Lung (tissue), 12 donors: ENCODE data around the gene TSTD1. TPM values are rescaled to one million over a fixed set of nuclear protein-coding genes. Genes with fewer than 3 reads are reported as not detected.

ENCODE experiments used
- ATAC-seq: fragments of 200-7000 bp; cut with Tn5 transposase; one replicate; pipeline ENCODE4 v1.9.1; 2020; ENCODE audit warnings: moderate number of reproducible peaks; ENCODE audit not compliant: insufficient read depth, low FRiP score
- DNase-seq, 3 donors: peaks; one replicate each; pipeline ENCODE4 v3.0.0-alpha.2; 2013 to 2017
- H3K27ac ChIP-seq, 2 donors: one replicate each; pipeline ENCODE4 v1.5.1; 2013; ENCODE audit warnings: mild to moderate bottlenecking in 2 of 2, moderate library complexity in 2 of 2, control low read depth in 1 of 2, inconsistent platforms in 1 of 2, low read depth in 1 of 2, low read length in 1 of 2
- H3K27me3 ChIP-seq, 3 donors: one replicate each; pipeline ENCODE4 v1.5.1; 2013; ENCODE audit warnings: low read length in 2 of 3; ENCODE audit not compliant: control insufficient read depth in 3 of 3, insufficient read depth in 3 of 3
- H3K36me3 ChIP-seq, 4 donors: one replicate each; pipeline ENCODE4 v1.5.1; 2013; ENCODE audit warnings: low read length in 4 of 4, mild to moderate bottlenecking in 1 of 4, moderate library complexity in 1 of 4; ENCODE audit not compliant: control insufficient read depth in 4 of 4, insufficient read depth in 4 of 4
- H3K4me1 ChIP-seq, 5 donors: one replicate each; pipeline ENCODE4 v1.5.1; 2013; ENCODE audit warnings: low read length in 5 of 5, mild to moderate bottlenecking in 2 of 5, moderate library complexity in 1 of 5; ENCODE audit not compliant: control insufficient read depth in 5 of 5, insufficient read depth in 5 of 5
- H3K4me3 ChIP-seq: one replicate; pipeline ENCODE4 v1.5.1; 2013; ENCODE audit warnings: mild to moderate bottlenecking, control low read depth, moderate library complexity
- H3K9ac ChIP-seq, 2 donors: one replicate each; pipeline ENCODE4 v1.5.1; 2013; ENCODE audit warnings: low read length in 2 of 2, control low read depth in 1 of 2; ENCODE audit not compliant: insufficient read depth in 1 of 2
- H3K9me3 ChIP-seq, 4 donors: one replicate each; pipeline ENCODE4 v1.5.1; 2013; ENCODE audit warnings: low read length in 3 of 4, mild to moderate bottlenecking in 1 of 4, moderate library complexity in 1 of 4; ENCODE audit not compliant: control insufficient read depth in 4 of 4, insufficient read depth in 3 of 4
- WGBS, 2 donors: extraction: QIAGEN DNeasy Blood & Tissue Kit; methylation state at CpG; one replicate each; pipeline ENCODE4 v1.1.7; 2013; 5-methylcytosine and 5-hydroxymethylcytosine counted together
- polyA plus RNA-seq, 2 donors: library from polyadenylated mRNA; stranded (reverse); fragments of 200-250 nt; gene quantifications; one replicate each; pipeline ENCODE4 v1.2.1, GENCODE V29; 2013
- total RNA-seq, 2 donors: library from RNA; depleted of rRNA in 1 of 2; stranded (reverse); fragments of >200 nt in 1 of 2; gene quantifications; one replicate each; pipeline ENCODE4 v1.2.1, GENCODE V29; 2014 to 2021
- TF ChIP-seq, protein P1 (sequence below): IDR thresholded peaks from 2 replicates; pipeline ENCODE4 v1.5.1; 2012; ENCODE audit warnings: mild to moderate bottlenecking; ENCODE audit errors: control extremely low read depth, extremely low read depth
- donor health status: control.
- donor health status: control.
- donor health status: Bipolar disorder and iron deficiency.
- donor health status: healthy.
- donor health status: DM: yes; HTN: yes; CAD: no.

Gene TSTD1
- total and polyA plus RNA-seq, 4 donors = 43.2 to 187 (median 72.8) TPM

DNA sequence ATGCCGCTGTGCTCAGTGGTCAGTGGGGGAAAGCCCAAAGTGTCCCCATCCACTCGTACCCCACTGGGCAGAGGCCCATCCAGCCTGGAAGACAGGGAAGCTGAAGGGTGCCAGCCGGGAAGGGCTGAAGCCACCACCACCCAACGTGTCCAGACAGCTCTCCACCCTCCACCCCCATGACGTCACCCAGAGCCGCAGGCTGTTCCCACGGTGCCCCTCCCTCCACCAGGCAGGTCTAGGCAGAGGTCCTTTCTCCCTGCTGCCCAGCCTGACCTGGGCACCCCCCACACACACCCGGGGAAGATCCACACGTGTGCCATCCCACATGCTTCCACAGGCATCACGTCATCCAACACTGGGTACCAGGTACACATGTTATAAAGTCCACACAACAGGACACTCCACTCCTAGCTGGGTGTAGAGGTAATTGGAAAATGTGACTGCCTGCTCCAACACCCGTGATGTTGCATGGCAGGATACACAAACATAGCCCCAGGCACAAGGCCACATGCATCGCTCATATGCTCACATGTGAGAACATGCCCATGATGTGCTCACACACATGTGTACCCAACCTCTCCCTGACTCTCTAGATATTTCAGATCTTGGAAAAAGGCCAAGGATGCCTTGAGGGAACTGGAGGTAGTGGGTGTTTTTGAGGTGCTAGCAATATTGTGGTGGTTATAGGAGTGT is 36.1 kb upstream of the TSTD1 start:
- Histone ChIP-seq H3K9me3 (peaks cover 0 to 4% (median 0%) of the 10 kb centered on the region in 4 donors), H3K27ac (no peak overlapping the region), H3K27me3 (peaks cover 0 to 6% (median 0%) of the 10 kb centered on the region in 3 donors), H3K4me1 (no peaks in the 10 kb centered on the region), H3K9ac (no peak overlapping the region), H3K4me3 (no peak overlapping the region), H3K36me3 (peaks cover 0 to 2% (median 0%) of the 10 kb centered on the region in 4 donors)
- 84 to 91% methylated on average over 12 of the region's 12 CpGs for WGBS, 2 donors
- TF ChIP-seq, protein P1, sequence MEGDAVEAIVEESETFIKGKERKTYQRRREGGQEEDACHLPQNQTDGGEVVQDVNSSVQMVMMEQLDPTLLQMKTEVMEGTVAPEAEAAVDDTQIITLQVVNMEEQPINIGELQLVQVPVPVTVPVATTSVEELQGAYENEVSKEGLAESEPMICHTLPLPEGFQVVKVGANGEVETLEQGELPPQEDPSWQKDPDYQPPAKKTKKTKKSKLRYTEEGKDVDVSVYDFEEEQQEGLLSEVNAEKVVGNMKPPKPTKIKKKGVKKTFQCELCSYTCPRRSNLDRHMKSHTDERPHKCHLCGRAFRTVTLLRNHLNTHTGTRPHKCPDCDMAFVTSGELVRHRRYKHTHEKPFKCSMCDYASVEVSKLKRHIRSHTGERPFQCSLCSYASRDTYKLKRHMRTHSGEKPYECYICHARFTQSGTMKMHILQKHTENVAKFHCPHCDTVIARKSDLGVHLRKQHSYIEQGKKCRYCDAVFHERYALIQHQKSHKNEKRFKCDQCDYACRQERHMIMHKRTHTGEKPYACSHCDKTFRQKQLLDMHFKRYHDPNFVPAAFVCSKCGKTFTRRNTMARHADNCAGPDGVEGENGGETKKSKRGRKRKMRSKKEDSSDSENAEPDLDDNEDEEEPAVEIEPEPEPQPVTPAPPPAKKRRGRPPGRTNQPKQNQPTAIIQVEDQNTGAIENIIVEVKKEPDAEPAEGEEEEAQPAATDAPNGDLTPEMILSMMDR = no peak
- ATAC-seq (no peak), DNase-seq (no peak)

DNA sequence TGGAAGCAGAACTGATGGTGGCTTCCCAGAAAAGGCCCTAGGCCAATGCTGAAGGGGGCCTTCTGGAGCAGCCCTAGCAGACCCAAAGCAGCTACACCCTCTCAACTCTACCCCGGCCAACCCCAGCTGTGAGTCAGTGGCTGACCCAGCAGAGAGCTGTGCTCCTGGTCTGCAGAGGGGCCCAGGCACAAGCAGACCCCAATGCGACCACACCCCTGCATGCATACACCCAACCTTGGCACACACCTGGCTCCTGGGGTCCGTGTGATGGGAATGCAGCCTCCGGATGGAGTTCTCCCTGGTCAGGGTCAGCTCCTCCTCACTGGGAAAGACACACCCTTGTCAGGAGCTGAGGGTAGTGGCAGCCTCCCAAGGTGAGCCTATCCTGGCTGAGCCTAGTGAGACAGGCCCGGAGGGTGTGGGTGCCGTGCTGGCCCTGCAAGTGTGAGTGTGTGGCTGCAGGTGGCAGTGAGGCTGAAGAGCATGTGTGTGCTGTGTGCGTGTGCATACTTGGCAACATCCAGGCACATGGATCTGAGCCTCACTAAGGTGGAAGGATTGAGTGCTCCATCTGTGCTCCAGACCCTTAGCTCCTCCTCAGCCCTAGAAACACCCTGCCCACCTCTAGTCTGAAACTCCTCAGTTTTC is 34.8 kb upstream of the TSTD1 start:
- no peaks in the 10 kb centered on the region for H3K9me3 ChIP-seq
- WGBS, 2 donors = 76% methylated on average over 7 of the region's 7 CpGs
- ATAC-seq (no peak), DNase-seq (no peak)
- no peak overlapping the region for H3K27ac ChIP-seq
- H3K4me1 ChIP-seq = no peaks in the 10 kb centered on the region
- H3K4me3 ChIP-seq = no peak overlapping the region
- peaks cover 0 to 2% (median 0%) of the 10 kb centered on the region in 4 donors for H3K36me3 ChIP-seq
- TF ChIP-seq, protein P1 = no peak
- H3K27me3 ChIP-seq = no peaks in the 10 kb centered on the region
- H3K9ac ChIP-seq = no peak overlapping the region

DNA sequence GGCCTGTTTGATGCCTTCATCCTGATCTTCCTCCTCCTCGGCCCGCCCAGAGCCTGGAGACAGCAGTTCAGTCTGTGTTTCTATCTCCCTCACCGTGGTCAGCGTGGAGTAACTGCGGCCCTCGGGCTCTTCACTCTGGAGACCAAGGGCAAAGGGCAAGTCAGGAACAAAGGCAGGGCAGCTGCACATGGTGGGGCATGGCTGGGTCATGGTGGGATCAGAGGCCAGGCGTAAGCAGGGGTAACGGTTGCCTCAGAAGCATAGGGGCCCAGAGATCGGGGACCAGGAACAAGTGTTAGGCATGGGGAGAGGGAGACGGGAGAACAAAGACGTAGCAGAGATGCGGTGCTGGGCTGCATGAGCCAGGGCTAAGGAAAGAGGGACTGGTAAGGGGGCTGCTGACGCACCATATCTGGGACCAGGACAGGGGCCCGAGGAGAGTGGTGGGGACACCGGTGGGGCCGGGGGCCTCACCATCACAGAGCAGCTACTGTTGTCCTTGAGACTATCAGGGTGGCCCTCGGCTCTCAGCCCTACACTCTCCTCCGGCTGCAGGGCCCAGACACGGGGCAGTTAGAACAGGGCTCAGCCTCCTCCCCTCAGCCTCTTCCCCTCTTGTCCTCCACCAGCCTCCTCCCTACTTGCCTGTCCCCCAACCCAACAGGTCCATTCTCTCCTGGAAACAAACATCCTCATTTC is 34.1 kb upstream of the TSTD1 start:
- Histone ChIP-seq H3K4me1 (peaks cover 0 to 2% (median 0%) of the 10 kb centered on the region in 5 donors), H3K9ac (no peak overlapping the region), H3K27me3 (no peaks in the 10 kb centered on the region), H3K9me3 (no peaks in the 10 kb centered on the region), H3K36me3 (peaks cover 0 to 2% (median 0%) of the 10 kb centered on the region in 4 donors), H3K27ac (no peak overlapping the region), H3K4me3 (no peak overlapping the region)
- ATAC-seq (no peak), DNase-seq (no peak)
- 93 to 95% methylated on average over 19 of the region's 19 CpGs for WGBS, 2 donors
- TF ChIP-seq, protein P1 = no peak
